Rectal smooth muscle tissue (tissue), 1 donor: ENCODE measurements around the gene FARP1.

ENCODE experiments used
- H3K27ac ChIP-seq: one replicate; pipeline ENCODE4 v1.7.0; 2013; ENCODE audit warnings: low read depth, low read length, inconsistent platforms
- H3K27me3 ChIP-seq: one replicate; pipeline ENCODE4 v1.7.0; 2013; ENCODE audit warnings: low read length; ENCODE audit not compliant: control insufficient read depth, insufficient read depth
- H3K36me3 ChIP-seq: one replicate; pipeline ENCODE4 v1.7.0; 2013; ENCODE audit warnings: low read length; ENCODE audit not compliant: control insufficient read depth, insufficient read depth
- H3K4me1 ChIP-seq: one replicate; pipeline ENCODE4 v1.7.0; 2013; ENCODE audit warnings: low read length; ENCODE audit not compliant: control insufficient read depth, insufficient read depth
- H3K4me3 ChIP-seq: one replicate; pipeline ENCODE4 v1.7.0; 2013; ENCODE audit warnings: low read length
- H3K9ac ChIP-seq: one replicate; pipeline ENCODE4 v1.7.0; 2013; ENCODE audit warnings: low read length

Gene FARP1

DNA sequence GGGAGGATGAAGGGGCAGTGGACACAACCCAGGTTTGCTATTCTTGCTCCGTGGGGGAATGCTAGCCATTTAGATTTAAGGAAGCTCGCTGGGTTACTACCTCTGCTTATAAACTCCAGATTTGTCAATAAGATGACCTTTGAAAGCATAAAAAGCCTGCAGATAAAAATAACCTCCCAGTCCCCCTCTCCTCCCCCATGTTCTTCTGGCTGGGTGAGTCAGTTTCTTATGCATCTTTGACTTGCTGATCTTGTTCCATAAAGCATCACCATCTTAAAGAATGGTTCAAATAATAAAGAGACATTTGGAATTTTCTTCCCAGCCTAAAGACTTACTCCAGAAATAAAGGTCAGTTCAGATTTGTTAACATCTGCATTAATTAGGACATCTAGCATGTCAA, 152.5 kb downstream of the FARP1 start:
- no peak overlapping the region for H3K4me3 ChIP-seq
- no peak overlapping the region for H3K27ac ChIP-seq
- no peaks in the 10 kb centered on the region for H3K36me3 ChIP-seq
- H3K4me1 ChIP-seq, result peaks cover 15% of the 10 kb centered on the region
- H3K27me3 ChIP-seq, result no peaks in the 10 kb centered on the region
- H3K9ac ChIP-seq, result no peak overlapping the region

GRCh38 chr13:98297051-98297450, 154.2 kb downstream of the FARP1 start:
- H3K27me3 ChIP-seq, result no peaks in the 10 kb centered on the region
- H3K9ac ChIP-seq, result no peak overlapping the region
- peaks cover 24% of the 10 kb centered on the region for H3K4me1 ChIP-seq
- H3K4me3 ChIP-seq, result no peak overlapping the region
- no peaks in the 10 kb centered on the region for H3K36me3 ChIP-seq
- no peak overlapping the region for H3K27ac ChIP-seq

DNA sequence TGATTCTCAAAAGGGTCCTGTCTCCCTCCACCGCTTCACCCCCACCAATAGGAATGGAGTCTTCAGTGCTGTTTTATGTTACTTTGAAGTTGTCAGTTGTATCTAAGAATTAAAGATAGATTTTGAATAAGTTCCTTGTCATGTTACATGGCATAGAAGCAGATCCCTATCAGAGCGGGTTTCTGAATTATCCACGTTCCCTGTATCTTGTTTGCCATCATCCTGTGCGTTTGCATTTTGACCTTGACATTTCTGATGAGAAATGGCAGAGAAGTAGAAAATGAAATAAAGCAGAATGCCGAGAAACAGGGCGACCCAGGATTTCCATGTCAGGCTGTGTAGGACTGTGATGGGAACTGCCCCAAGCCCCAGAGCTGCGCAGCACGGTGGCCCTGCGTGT, 154.9 kb downstream of the FARP1 start:
- Histone ChIP-seq H3K9ac (no peak overlapping the region), H3K4me3 (no peak overlapping the region), H3K4me1 (peaks cover 29% of the 10 kb centered on the region), H3K27me3 (no peaks in the 10 kb centered on the region), H3K36me3 (no peaks in the 10 kb centered on the region), H3K27ac (no peak overlapping the region)

- Histone ChIP-seq H3K36me3 (no peaks in the 10 kb centered on the region), H3K4me1 (peaks cover 29% of the 10 kb centered on the region), H3K27me3 (no peaks in the 10 kb centered on the region), H3K4me3 (no peak overlapping the region), H3K27ac (no peak overlapping the region), H3K9ac (no peak overlapping the region)
These were observed 155.7 kb downstream of the FARP1 start for GRCh38 chr13:98298599-98298998.

DNA sequence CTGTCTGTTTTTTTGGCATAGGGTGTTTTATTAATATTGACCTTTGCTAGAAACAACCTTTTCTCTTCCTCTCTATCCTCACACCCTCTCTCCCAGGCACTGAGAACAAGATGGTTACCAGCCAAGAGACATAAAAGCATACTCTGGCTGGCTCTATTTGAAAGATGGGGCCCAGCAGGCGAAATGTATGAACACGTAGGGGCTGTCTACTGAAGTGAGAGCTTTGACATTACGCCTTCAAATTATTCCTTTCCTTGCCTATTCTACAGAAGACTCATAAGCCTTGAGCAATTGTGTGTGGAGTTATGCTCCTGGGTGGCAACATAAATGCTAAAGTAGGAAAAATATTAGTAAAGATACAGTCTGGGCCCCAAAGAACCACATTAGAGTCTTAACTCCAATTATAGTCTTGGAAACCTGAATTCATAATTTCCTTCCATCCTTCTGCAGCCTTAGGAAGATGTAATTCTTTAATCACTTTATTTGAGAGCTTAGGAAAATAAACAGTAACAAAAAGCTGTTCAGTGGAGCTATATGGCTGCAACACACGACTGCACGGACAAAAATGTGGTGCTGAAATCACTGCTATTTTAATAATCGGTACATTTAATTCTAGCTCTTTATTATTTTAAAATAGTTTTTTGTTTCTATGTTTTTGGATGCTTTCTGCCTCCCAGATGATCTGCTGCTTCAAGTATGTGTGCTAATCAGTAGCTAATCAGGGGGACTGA, 156.5 kb downstream of the FARP1 start:
- Histone ChIP-seq H3K4me1 (peaks cover 29% of the 10 kb centered on the region), H3K9ac (no peak overlapping the region), H3K36me3 (no peaks in the 10 kb centered on the region), H3K4me3 (no peak overlapping the region), H3K27ac (no peak overlapping the region), H3K27me3 (no peaks in the 10 kb centered on the region)

GRCh38 chr13:98299966-98300350, 157.1 kb downstream of the FARP1 start:
- H3K27ac ChIP-seq, result peak overlapping the region; percentile 80
- H3K36me3 ChIP-seq, result no peaks in the 10 kb centered on the region
- peaks cover 29% of the 10 kb centered on the region for H3K4me1 ChIP-seq
- H3K9ac ChIP-seq, result no peak overlapping the region
- H3K4me3 ChIP-seq, result no peak overlapping the region
- no peaks in the 10 kb centered on the region for H3K27me3 ChIP-seq

GRCh38 chr13:98300956-98301641, 158.2 kb downstream of the FARP1 start:
- Histone ChIP-seq H3K36me3 (no peaks in the 10 kb centered on the region), H3K9ac (no peak overlapping the region), H3K4me1 (peaks cover 25% of the 10 kb centered on the region), H3K4me3 (peak overlapping the region; percentile 32), H3K27ac (peak overlapping the region; percentile 80), H3K27me3 (no peaks in the 10 kb centered on the region)

DNA sequence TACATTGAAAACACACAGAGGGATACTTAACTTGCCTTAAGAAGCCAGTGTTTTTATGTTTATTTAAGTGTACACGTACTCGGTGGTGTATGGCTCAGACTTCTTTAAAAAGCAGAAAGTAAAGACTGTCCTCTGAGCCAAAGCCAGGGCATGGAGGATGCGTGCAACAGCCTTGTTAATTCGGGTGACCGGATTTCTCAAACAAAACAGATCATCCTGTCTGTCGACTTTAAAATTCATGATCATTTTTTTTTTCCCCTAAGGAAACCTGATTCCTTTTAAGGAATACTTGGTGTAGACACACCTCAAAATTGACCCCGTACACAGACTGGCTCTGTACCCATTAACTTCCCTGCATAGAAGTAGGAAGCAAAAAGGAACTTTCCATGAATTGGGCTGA, 158.8 kb downstream of the FARP1 start:
- no peak overlapping the region for H3K4me3 ChIP-seq
- H3K27ac ChIP-seq, result peak overlapping the region; percentile 80
- no peaks in the 10 kb centered on the region for H3K27me3 ChIP-seq
- H3K36me3 ChIP-seq, result no peaks in the 10 kb centered on the region
- peaks cover 25% of the 10 kb centered on the region for H3K4me1 ChIP-seq
- H3K9ac ChIP-seq, result no peak overlapping the region

DNA sequence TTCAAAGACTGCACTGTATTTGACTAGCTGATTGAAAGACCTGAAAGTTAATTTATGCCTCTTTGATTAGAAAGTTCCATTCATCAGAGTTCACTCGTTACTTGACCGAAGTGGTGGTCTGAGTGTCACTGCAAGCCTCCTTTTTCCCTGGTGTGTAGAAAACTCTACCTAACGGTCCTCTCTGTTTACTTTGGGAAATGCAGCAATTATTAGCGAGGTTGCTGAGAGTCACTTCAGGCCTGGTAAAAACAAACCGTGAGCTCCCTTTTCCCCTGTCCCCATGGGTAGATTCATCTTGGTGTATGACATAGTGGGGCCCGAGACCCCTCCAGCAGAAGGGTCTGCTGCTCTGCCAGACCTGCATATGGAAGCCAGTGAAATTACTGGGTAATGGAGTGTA, 161.0 kb downstream of the FARP1 start:
- Histone ChIP-seq H3K9ac (no peak overlapping the region), H3K27me3 (no peaks in the 10 kb centered on the region), H3K36me3 (no peaks in the 10 kb centered on the region), H3K4me1 (peaks cover 32% of the 10 kb centered on the region), H3K4me3 (no peak overlapping the region), H3K27ac (no peak overlapping the region)

- Histone ChIP-seq H3K27me3 (no peaks in the 10 kb centered on the region), H3K27ac (no peak overlapping the region), H3K36me3 (no peaks in the 10 kb centered on the region), H3K4me3 (no peak overlapping the region), H3K4me1 (peaks cover 22% of the 10 kb centered on the region), H3K9ac (no peak overlapping the region)
These were observed 162.8 kb downstream of the FARP1 start for GRCh38 chr13:98305670-98306069.

- H3K4me3 ChIP-seq, result no peak overlapping the region
- peak overlapping the region; percentile 79 for H3K27ac ChIP-seq
- H3K36me3 ChIP-seq, result no peaks in the 10 kb centered on the region
- peaks cover 7% of the 10 kb centered on the region for H3K4me1 ChIP-seq
- H3K27me3 ChIP-seq, result no peaks in the 10 kb centered on the region
- H3K9ac ChIP-seq, result no peak overlapping the region
These were observed 164.7 kb downstream of the FARP1 start for GRCh38 chr13:98307463-98308085.

DNA sequence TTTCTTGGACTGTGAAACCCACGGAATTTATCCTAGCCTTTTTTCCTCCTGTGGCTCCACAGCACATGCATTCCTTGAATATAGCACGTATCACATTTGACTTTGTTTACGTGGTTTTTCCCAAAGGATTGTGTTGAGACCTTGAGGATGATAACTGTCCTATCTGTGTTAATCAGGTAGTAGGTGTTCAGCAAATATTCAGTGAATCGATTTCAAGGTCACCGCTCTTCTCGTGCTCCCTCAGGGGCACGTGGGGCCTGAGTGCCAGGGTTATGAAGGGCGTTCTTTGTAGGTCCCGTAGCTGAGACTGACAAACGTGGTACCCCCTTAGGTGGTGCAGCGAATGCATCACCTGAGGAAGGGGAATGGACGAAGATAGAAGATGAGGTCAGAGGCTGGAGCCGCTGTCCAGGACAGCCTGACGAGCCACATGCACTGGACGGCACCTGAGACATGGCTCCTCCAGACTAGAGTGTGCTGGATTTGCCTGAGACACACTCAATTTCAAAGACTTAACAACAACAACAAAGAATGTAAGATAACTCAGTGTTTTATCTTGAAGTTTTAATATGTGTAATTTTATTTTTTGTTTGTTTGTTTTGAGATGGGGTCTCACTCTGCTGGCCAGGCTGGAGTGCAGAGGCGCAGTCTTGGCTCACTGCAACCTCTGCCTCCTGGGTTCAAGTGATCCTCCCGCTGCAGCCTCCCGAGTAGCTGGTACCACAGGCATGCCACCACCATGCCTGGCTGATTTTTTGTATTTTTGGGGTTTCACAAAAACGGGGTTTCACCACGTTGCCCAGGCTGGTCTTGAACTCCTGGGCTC, 165.4 kb downstream of the FARP1 start:
- H3K36me3 ChIP-seq, result no peaks in the 10 kb centered on the region
- H3K4me3 ChIP-seq, result no peak overlapping the region
- H3K9ac ChIP-seq, result no peak overlapping the region
- H3K4me1 ChIP-seq, result peaks cover 7% of the 10 kb centered on the region
- H3K27me3 ChIP-seq, result no peaks in the 10 kb centered on the region
- H3K27ac ChIP-seq, result peak overlapping the region; percentile 79
